NCI-H1417 (cell line): ENCODE data around the gene EML5.

Experiments used
- DNase-seq, 3 experiments: peaks; one replicate each; lab custom pipeline; 2025; lab: John Stamatoyannopoulos, UW

EML5 gene

DNA sequence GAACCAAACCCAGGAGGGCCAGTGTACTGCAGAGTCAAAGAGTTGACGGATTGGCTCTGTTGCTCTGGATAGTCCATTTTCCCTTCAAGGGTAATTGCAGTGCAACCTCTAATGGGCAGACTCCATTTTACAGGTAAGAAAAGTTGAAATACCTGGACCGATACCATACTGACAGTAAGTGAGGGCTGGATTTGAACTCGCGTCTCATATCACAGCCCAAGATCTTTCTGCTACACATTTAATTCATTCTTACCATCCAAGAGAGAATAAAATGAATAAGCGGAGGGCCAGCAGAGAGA is 230.3 kb downstream of the EML5 start:
- DNase-seq, result no peak
